HG03571 (cell line): ENCODE measurements around the gene PSAP.

ENCODE experiments used
- ATAC-seq: cut with Tn5 transposase; IDR thresholded peaks from one replicate; pipeline ENCODE4 v1.9.1; 2021; ENCODE audit not compliant: unreplicated experiment

The PSAP gene

DNA sequence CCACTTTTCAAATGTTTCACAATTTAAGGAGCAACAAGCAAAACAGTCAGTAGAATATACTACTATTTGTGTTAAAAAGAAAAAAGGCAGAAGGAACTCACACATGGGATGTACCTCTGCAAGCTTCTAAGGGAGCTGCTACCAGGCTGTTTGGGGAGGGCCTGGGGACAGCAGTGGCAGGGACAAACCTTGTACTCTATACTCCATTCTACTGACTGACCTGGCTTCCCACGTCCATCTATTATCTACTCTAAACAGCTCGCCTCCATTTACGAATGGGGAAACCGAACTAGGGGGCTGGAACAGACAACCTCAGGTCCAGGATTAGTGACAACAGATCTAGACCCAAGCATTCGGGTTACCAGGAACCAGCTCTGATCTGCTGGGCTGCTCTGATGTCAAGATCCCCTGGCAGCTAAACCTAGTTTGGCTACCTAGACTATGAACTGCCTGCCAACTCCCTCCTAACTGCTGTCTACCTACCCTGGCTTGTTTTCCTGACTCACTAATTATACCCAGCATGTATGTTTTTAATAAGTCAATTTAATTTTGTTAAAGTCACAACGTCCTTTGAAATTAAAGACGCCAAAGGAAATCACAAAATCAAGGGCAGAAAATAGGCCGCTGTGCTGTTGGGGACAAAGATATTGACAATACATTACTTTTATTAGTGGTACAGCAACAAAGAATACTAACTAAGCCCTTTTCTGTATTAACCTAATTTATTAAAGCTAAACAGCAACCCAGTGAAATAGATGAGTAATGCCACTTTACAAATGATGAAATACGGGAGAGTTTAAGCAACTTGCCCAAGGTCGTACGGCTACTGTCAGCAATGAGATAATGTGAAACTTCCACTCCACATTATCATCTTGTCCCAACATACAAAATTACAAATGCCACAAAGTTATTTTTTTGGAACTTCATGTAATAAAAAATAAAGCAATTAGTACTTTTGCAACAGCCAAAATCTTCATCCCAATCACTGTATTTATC lies 5.3 kb downstream of the PSAP start:
- no peak for ATAC-seq

DNA sequence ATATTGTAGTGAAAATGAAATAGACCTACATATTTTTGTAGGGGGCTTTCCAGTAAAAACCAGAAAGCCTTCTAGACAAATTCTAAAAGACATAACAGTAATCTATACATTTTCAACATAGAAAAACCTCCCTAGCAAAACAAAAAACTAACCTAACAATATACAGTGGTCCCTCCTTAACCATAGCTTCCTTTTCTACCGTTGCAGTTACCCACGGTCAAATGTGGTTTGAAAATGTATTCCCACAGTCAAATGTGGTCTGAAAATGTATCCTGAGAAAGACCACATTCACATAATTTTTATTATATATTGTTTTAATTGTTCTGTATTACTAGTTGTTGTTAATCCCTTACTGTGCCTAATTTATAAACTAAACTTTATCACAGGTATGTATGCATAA lies 6.4 kb downstream of the PSAP start:
- no peak for ATAC-seq

DNA sequence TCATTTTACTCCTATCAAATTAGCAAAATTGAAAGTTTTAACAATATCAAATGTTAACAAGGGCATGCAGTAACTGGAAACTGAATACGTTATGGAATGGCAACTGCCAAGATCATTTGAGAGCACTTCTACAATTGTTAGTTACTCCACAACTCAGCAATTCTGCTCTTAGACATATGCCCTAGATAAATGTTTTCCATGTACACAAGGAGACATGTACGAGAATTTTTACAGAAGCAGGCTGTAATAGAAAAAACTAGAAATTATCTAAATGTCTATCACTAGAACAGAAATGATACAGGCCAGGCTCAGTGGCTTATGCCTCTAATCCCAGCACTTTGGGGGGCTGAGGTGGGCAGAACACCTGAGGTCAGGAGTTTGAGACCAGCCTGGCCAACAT lies 7.0 kb downstream of the PSAP start:
- ATAC-seq, result no peak

DNA sequence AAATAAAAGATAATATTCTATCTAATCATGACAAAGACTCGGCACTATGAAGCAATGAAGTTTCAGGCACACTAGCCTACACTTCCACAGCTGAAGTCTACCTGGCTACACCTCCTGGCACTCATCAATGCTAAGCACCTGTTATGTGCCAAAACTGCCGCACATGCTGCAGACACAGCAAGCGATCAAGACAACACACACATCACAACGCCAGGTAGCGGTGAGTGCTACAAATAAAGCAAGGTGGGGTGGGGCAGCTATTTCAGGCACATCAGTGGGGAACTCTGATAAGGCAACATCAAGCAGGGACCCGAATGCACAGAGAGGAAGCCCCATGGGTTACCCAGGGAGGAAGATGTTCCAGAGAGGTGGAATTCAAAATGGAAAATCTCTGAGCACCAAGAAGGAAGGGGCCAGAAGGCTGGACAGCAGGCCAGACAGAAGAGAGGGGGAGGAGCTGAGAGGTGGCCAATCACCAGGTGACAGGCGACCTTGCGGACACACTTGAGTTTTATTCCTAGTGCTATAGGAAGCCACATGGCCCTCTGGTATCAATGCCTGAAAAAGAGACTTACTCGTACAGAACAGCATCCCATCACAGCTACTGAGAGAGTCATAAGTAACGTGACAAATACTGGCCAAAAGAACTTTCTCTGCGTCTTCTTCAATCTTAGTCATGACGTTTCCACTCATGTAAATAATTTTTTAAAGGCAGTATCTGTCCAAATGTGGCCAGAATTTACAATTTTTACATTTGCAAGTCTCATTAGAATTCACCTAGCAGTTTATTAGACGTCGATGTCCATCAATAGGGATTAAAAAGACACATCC lies 8.0 kb downstream of the PSAP start:
- ATAC-seq, result no peak

DNA sequence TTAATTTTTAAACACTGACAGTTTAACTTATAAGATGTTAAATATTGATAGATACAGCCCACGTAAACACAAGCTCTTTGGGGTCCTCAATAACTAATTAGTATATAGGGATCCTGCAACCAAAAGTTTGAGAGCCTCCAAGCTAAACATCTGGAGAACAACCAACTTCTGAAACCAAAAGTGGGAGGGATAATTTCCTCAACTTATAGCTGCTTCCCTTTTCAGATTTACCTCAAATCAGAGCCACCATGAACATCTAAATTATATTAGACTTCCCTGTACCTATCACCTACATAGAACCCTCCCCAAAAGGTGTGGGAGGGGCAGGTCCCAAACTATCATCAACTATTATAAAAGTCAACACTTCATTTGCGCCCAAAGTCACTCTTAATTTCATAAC lies 8.6 kb downstream of the PSAP start:
- ATAC-seq, result no peak

DNA sequence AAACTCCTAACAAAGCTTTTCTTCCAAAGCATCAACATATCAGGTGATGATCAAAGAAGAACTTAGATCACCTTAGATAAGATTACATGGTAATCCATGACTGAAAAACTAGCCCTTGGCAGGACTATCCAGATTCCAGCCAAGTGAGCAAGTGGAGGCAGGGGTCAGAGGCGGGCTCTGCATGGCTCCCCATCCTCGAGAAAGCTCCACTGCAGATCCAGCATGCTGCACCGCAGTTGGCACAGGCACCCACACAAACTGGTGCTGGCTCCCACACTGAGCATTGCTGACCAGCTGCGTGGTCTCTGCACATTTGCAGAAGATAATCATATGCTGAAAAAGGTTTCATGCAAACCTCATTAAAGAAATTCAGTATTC lies 10.1 kb downstream of the PSAP start:
- ATAC-seq, result no peak

DNA sequence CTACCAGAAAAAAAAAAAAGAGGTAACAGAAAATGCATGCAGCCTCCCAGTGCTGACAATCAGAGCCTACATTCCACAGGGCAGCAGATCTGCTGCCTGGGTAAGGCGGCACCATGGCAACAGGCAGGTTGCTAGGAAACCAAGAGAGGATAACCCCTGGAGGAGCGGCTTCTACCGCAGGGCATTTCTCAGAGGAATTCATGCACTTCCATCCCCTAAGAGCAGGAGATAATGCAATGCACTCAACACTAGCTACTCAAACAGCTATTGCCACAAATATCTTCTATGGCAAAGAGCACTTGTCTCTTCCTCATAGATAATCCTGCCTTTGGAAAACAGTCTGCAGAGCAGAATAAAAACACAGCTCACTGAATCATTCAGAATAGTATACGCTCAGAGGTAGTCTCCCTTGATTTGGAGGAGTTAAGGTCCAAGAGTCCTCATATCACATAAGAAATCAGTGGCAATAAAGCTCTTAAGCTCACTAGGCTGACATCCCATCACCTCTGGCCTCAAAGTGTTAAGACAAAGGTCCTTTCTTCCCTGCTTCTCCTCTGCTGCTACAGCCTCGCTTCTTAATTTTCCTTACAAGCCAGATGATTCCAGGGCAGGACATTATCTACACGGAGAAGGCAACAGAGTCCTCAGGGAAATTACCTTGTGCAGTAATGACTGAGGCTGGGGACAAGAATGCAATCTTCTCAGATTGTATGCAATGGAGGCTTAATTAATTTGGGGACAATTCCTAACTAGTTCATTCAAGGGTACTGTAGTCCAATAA lies 10.7 kb downstream of the PSAP start:
- ATAC-seq, result no peak

DNA sequence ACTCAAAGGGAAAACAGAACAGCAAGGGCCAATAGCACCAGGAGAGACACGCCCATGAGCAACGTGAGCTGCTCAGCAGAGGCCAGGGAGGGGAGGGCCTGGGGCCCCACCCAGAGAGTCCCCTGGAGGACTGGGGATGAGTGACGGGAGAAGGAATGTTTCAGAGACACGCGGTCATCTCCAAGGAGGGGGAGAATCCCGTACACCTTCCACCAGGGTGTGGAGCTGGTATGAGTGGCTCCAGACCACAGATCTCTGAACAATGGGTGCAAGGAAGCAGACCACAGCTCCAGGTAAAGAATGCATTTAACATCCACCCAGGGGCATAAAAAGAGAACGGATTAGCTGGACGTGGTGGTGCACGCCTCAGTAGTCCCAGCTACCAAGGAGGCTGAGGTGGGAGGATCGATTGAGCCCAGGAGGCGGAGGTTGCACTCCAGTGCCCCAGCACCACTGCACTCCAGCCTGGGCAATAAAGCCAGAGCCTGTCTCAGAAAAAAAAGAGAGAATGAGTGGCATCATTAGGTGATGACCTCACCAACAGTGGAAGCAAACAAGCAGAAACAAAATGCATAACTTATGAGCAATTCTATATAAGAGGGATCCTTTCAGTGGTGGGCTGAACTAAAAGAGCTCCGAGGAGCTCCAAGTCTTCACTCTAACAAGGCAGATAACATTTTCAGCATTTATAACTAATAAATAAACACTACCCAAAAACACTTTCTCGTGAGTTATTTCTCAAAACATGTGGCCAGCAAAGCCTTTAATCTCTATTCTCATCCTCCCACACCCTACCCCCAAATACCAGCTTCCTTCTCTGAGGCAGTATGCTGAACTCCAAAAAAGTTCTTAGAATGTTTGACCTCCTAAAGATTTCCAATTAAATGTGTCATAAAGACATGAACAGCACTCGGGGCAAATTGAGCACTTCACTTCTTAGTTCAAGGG lies 12.5 kb downstream of the PSAP start:
- ATAC-seq, result no peak

DNA sequence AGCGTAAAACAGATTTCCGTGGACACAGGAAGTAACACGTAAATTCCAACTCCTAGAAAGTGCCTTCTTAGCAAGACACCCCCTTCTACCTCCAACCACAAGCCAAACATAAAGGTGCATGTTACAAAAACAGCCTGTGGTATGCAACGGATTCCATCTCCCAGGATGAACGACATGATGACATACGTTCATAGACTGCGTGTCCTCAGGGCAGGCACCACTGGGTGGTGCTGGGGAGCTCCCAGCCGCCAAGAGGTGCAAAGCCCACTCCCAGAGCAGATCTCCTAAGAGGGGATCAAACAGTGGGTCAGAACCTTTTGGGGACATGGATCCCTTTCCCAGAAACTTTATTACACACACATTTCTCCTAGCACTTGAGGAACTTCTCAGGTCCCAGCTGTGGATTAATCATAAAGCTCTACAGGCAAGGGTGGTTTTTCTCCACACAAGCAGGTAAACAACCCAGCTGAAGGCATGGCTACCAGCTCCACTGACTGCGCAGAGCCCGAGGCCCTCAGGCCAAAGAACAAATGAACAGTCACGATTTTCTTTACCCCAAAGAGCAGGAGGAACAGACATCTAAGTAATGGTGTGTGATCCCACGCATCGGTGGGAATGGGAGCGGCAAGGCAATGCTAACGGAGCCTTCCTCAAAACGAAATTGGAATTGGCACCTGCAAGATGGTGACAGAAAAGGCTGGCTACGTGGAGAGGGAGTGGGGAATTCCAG lies 13.8 kb downstream of the PSAP start:
- no peak for ATAC-seq

DNA sequence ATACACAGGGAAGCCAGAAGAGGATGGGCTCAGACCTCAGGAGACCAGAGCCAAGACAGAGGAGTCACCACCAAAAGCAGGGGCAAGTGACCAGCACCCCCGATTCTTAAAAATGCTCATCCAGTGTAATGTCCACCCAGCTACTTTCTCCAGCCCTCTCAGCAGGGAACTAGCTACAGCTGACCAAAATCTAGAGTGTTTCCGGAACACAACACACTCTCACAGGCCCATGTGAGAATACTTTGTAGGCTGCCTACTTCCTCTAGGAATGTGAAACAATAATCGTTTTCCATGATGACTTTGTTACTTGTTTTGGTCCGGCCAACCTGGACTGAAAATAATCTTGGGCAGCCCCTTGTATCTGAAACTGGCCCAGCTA lies 14.5 kb downstream of the PSAP start:
- ATAC-seq, result peak; percentile 23

DNA sequence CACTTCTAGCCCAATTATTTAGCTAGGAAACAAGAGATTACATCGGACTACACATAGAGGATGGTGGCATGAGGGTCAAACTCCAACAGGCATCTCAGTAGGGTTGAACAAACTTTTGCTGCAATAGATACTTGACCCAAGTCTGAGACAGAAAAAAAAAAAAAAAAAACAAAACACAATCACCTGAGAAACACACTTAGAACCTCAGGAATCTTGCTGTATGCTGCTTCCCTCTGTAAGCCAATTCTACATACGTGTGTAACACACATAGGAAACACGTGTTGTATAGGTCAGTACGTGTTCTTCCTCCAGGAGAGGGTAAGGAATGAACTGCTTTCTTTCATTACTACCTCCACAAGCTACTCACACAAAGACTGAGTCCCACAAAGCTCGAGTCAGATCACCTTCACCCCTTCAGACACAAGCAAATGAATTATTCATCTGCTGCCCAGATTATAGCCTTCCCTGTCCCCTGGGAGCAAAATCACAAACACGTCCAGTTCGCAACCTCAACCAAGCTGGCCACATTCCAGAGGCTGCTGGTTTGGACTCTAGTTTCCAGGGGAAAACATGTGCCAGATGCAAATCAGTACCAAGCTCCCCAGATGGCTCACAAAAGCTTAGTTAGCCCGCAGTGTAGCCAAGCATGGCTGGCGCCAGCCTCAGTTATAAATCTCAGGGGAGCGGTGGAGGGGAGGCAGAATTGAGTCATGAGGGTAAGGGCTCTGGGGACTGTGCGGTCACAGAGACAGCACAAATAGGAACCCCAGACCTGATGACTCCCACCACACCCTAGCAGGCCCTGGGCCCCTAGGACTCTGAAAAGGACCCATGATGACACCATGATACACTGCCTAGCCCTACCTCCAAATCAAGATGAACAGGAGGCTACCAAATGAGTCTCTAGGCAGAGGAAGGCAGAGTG lies 15.1 kb downstream of the PSAP start:
- ATAC-seq, result peak; percentile 82

DNA sequence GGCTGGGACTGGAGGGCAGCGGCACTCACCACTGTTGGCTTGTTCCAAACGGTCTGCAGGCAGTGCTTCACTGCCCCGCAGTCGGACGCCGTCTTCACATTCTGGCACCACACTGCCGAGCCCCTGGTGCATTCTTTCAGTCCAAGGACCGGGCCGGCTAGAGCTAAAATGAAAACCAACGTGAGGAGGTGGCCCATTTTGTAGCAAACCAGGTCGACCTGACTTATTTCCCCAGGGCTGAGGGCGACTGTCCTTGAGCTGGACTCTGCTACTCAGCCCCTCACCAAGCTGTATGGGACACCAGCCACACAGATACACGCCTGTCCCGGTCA lies 16.7 kb downstream of the PSAP start:
- no peak for ATAC-seq

DNA sequence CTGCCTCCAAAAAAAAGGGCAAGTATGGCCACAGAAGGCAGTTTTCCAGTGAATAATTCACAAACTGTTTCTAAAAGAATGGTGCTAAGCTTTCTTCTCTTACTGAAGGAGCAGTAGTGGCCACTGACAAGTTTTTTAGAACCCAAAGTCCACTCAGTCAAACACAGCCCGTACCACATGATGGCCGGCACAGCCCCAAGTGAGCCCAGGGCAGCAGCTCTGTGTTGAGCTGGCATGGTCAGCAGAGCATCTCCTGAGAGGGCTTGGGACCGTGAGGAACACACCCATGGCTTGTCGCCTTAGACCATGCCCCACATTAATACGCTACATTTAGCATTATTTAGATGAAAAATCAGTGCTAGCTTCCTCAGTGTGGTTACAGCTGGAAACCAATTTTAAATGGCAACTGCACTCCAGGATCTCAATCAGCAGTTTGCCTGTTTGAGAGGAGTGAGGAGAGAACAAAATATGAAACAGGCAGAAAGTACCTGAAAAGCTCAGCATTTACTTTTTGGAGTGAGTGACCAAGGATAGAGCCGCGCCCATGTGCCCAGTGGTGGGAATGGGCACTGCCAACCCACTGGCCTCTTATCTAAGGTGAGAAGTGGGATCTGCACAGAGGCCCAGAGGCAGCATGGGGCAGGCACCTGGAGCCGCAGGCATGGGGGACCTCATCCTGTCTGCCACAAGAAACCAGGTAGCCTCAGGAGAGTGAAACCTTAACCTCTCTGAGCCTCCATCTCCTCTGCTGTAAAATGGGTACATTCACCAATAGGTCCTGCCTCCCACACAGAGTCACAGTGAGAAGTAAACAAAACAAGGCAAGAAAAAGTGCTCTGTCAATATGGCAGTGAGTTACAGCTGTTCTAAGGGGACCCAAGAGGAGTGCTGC lies 17.4 kb downstream of the PSAP start:
- no peak for ATAC-seq

DNA sequence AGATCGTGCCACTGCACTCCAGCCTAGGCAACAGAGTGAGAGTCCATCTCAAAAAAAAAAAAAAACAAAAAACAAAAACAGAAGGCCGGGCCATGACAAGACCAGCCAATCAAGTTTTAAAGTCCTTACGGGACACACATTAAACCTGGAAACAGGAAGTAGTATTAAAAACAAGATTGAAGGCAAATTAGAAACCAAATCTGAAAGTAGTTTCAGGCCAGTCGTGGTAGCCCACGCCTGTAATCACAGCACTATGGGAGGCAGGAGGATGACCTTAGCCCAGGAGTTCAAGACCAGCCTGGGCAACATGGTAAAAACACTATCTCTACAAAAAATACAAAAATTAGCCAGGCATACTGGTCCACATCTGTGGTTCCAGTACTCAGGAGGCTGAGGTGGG lies 18.1 kb downstream of the PSAP start:
- no peak for ATAC-seq

DNA sequence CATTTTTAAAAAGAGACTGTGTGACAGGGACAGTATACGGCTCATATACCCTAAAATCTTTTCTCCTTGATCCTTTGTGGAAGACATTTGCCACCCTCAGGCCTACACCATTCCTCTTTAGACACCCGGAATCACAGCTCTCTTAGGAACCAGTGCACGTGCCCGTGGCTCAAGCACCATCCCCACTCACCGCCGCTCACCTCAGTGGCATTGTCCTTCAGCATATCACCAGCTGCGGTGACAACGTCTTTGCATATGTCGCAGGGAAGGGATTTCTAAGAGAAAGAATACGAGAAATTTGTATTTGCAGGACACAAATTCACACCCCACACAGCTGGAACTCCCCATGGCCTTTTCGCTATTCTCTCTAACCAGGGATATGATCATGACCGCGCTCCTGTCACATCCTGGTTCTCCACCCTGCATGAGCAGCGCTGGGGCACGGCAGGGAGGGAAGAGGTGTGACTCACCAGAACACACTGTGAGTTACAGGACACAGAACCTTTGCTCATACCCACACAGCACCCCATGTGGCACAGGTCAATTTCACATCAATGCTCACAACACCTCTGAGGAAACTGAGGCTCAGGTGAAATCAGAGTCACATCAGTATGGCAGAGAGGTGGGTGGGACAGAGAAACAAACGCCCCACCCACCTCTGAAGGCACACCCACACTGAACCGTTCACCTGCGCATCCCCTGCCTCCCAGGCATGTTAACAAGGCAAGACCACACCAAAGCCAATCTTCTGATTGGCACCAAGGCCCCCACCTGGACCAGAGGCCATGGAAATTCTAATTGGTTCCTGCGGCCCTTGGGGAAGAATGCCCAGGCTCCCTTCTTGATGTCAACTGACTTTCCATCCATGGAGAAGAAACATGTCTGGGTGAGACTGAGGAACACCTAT lies 19.2 kb downstream of the PSAP start:
- no peak for ATAC-seq

DNA sequence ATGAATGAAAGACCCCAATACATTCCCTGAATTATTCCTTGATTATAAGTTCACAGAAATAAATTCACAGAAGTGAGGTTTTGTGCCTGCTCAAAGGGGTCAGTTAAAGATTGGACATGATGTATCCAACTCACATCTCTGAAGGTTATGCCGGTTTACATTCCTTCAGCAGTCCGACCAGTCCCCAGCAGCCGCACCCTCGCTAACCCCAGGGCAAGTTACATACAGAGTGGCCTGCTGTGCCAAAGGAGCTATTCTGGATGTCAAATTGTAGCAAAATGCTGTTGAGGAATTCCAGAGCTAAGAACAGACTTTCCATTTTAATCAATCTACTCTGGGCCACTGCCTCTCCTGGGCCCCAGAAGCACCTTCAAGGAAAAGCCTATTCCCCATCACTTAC lies 20.3 kb downstream of the PSAP start:
- ATAC-seq, result no peak

DNA sequence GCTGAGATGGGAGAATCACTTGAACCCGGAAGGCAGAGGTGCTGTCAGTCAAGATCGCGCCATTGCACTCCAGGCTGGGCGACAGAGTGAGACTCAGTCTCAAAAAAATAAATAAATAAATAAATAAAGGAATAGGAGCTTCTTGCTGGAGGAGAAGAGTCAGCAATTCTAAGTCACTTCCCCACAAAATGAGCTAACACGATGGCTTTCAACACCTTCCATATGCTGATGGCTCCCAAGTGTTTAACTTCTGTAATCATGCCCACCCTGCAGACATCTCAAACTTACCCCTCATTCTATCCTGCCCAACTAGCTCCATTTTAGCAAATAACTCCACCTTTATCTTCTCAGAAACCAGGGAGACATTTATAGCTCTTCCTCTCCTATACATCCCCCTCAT lies 21.2 kb downstream of the PSAP start:
- no peak for ATAC-seq
